ENCODE measurements around the gene ARRDC4. TPM values are rescaled to one million over a fixed set of nuclear protein-coding genes. Genes with fewer than 3 reads are reported as not detected.

The ARRDC4 gene, protein sequence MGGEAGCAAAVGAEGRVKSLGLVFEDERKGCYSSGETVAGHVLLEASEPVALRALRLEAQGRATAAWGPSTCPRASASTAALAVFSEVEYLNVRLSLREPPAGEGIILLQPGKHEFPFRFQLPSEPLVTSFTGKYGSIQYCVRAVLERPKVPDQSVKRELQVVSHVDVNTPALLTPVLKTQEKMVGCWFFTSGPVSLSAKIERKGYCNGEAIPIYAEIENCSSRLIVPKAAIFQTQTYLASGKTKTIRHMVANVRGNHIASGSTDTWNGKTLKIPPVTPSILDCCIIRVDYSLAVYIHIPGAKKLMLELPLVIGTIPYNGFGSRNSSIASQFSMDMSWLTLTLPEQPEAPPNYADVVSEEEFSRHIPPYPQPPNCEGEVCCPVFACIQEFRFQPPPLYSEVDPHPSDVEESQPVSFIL
- under 1 TPM in 1 of 2 experiments, not detected in 1; 0.09 TPM for total RNA-seq

DNA sequence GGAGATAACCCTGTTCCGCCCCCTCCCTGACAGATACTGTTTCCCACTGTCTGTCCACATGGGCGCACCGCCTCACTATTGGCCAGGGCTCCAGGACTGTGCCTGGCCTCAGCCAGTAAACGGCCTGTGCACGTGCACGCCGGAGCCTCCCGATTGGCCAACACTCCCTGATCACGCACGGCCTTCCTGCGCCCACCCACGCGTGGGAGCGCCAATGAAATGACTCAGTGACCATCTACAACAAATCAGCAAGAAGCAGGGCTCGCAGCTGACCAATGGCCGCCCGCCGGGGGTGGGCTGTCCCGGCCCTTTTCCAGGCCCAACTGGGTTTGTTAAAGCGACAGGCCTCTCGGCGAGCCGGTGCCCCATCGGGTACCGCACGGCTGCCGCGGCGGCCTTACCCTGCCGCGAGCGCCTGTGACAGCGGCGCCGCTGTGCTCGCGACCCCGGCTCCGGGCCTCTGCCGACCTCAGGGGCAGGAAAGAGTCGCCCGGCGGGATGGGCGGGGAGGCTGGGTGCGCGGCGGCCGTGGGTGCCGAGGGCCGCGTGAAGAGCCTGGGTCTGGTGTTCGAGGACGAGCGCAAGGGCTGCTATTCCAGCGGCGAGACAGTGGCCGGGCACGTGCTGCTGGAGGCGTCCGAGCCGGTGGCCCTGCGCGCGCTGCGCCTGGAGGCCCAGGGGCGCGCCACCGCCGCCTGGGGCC is at the start of gene ARRDC4:
TSS of gene ARRDC4 (plus strand) at position 340 of the 703 bp plus-strand sequence. CDS start at position 499, 159 bp downstream.
- DNase-seq (peak; percentile 89), ATAC-seq (peak; percentile 97)
- Mint-ChIP-seq H3K27ac (peak within 1 kb of the TSS; percentile 52), H3K36me3 (peaks cover 1% of the 10 kb centered on the region), H3K4me3 (peak within 1 kb of the TSS; percentile 38), H3K4me1 (peaks cover 7% of the 10 kb centered on the region), H3K27me3 (peaks cover 19% of the 10 kb centered on the region), H3K9me3 (ENCODE audit: low read depth) (peaks cover 5% of the 10 kb centered on the region)
- CTCF ChIA-PET = no interaction called here

DNA sequence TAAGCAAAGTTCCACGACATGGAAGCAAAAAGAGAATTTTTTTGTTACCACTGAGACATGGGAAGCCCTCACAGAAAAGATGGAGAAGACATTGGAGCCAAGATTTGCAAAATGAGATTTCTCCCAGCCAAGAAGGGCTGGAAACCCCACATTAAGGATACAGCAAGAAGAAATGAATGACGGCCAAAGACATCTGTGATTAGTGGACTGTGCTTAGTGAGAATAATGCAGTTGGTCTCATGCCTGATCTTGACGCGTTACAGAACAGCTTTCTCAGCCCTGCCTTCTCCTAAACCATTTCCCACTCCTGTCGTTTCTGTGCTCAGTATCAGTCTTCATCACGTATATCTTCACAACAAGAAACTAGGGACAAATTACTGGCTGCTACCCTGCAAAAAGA is 45.8 kb upstream of the ARRDC4 start:
- Mint-ChIP-seq H3K36me3 (no peaks in the 10 kb centered on the region), H3K27ac (no peak overlapping the region), H3K4me3 (no peak overlapping the region), H3K4me1 (no peaks in the 10 kb centered on the region), H3K9me3 (ENCODE audit: low read depth) (no peaks in the 10 kb centered on the region), H3K27me3 (no peaks in the 10 kb centered on the region)
- CTCF ChIA-PET = no interaction called here
- no peak for ATAC-seq
- no peak for DNase-seq

DNA sequence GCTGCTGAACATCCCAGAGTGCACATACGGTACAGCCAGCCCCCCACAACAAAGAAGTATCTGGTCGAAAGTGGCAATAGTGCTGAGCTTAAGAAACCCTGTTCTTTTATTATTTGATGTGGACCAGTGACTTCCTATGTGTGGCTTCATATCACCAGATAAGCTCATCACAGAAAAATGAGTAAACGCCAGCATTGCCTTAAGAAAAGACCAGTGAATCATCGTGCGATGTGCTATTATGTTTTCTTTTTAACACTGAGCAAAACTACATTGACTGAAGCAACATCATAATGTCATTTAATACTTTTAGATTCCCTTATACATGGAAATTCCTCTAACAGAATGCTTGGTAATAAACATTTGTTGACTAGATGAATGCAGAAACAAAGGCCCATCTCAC is 45.2 kb upstream of the ARRDC4 start:
- no peaks in the 10 kb centered on the region for H3K4me1 Mint-ChIP-seq
- no peak overlapping the region for H3K4me3 Mint-ChIP-seq
- H3K9me3 Mint-ChIP-seq (ENCODE audit: low read depth) = no peaks in the 10 kb centered on the region
- no peak for DNase-seq
- H3K27me3 Mint-ChIP-seq = no peaks in the 10 kb centered on the region
- H3K36me3 Mint-ChIP-seq = no peaks in the 10 kb centered on the region
- no peak overlapping the region for H3K27ac Mint-ChIP-seq
- CTCF ChIA-PET = no interaction called here
- ATAC-seq = no peak

DNA sequence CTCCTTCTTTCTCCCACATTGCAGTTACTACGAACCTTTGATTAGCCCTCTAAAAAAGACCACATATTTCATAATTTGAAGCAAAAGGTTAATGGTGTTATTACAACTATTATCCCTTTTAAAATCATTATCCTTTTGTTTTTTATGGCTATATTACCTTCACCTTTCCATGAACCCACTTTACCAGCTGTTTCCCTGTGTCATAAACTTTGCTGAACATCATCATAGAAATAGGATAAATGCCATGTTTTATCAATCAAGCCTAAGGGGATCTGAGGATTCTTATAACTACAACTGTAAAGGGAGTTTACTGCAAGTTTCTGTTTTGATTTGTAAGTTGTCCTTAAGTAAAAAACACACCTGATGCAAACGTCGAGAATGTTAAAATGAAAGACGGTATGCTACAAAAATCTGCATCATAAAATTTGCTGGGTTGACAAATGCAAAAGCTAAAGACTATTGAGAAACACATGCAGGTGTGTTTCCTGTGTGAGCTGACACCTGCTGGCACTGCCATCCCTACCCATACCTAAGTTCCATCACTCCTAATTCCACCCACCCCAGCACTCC is 39.1 kb upstream of the ARRDC4 start:
- no peaks in the 10 kb centered on the region for H3K4me1 Mint-ChIP-seq
- CTCF ChIA-PET = no interaction called here
- H3K27ac Mint-ChIP-seq = no peak overlapping the region
- no peak overlapping the region for H3K4me3 Mint-ChIP-seq
- DNase-seq (no peak), ATAC-seq (no peak)
- peaks cover 6% of the 10 kb centered on the region for H3K9me3 Mint-ChIP-seq (ENCODE audit: low read depth)
- no peaks in the 10 kb centered on the region for H3K27me3 Mint-ChIP-seq
- no peaks in the 10 kb centered on the region for H3K36me3 Mint-ChIP-seq

DNA sequence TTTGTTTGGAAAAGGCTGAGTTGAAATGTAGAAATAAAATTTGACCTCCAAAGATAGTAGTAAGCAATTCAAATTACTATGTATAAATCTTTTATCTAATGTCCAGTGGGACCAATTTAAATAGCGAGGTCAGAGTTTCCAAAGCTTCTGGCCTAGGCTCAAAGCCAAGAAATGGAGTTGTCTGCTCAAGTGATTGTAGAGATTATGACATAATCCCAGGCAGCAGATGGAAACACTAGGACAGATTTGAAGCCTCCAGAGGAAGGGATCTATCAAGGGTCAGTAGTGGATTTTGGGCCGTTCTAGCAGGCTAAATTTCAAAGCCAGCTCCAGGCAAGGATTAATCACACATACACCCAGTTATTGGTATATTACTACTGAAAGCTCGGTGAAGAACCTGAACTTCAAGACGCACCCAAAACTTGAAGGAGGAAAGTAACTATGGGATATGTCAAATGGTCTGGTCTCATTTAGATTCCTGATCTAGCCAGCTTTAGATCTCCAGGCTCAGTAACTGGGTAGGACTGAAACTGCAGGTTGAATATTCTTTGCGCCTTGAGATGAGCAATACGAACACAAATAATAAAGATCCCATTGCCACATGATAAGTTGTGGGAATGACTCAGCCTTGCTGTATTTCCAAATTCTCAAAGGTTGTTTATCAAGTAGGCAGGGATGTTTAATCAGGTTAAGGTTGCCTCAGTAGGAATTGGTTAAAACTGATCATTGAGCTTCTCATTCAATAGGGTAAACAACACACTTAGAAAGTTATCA is 30.9 kb upstream of the ARRDC4 start:
- Mint-ChIP-seq H3K36me3 (no peaks in the 10 kb centered on the region), H3K4me3 (no peak overlapping the region), H3K27ac (no peak overlapping the region), H3K9me3 (ENCODE audit: low read depth) (peaks cover 6% of the 10 kb centered on the region), H3K4me1 (no peaks in the 10 kb centered on the region), H3K27me3 (no peaks in the 10 kb centered on the region)
- CTCF ChIA-PET = no interaction called here
- no peak for ATAC-seq
- no peak for DNase-seq

DNA sequence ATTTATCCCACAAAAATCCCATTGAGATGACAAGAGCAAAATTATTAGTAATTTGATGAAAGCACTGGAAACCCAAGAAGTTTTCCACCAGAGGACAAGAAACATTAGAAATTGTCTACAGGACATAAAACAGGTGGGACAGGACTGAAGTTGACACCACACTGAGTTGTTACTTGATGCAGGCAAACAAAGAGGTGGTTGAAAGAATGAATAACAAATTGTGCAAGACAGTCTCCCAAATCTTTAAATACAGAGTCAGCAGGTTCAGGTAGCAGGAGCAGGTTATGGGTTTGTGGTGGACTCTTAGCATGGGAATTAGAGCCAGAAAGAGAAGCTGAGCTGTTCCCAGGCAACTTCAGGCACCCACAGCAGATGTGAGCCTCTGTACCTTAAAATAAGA is 30.3 kb upstream of the ARRDC4 start:
- no peak for ATAC-seq

DNA sequence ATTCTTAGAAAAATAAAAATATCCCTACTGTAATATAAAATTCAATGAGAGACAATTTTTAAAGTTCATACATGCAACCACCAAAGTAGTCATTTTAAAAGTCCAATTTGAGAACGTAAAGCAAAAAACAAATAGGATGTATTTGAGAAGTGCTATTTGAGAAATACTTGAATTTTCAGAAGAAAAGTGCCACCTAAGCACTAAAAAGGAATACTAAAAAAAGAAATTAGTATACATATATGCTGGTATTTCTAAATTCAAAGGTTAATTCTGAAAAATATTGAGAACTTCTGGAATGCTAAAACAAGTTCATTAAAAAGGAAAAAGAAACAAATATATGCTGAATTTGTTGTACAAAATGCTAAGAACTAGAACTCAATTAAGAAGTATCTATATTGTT is 29.2 kb upstream of the ARRDC4 start:
- H3K4me3 Mint-ChIP-seq = no peak overlapping the region
- no peaks in the 10 kb centered on the region for H3K36me3 Mint-ChIP-seq
- no peak for ATAC-seq
- no peaks in the 10 kb centered on the region for H3K27me3 Mint-ChIP-seq
- no peak overlapping the region for H3K27ac Mint-ChIP-seq
- peaks cover 6% of the 10 kb centered on the region for H3K9me3 Mint-ChIP-seq (ENCODE audit: low read depth)
- DNase-seq = no peak
- H3K4me1 Mint-ChIP-seq = no peaks in the 10 kb centered on the region
- CTCF ChIA-PET = no interaction called here

More for the DNA sequence above, 30.3 kb upstream of the ARRDC4 start:
- Mint-ChIP-seq H3K9me3 (ENCODE audit: low read depth) (peaks cover 6% of the 10 kb centered on the region), H3K36me3 (no peaks in the 10 kb centered on the region), H3K4me1 (no peaks in the 10 kb centered on the region), H3K27me3 (no peaks in the 10 kb centered on the region), H3K4me3 (no peak overlapping the region), H3K27ac (no peak overlapping the region)
- DNase-seq = no peak
- CTCF ChIA-PET = no interaction called here

DNA sequence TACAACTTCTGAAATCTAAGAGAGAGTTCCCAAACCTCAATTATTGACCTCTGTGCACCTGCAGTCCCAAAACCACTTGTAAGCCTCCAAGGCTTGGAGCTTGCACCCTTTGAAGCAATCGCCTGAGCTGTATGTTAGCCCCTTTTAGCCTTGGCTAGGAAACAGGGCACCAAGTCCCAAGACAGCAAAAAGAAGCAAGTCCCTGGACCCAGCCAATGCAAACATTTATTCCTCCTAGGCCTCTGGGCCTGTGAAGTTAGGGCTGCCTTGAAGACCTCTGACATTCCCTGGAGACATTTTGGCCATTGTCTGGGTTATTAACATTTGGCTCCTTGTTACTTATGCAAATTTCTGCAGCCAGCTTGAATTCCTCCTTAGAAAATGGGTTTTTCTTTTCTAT is 26.9 kb upstream of the ARRDC4 start:
- H3K4me1 Mint-ChIP-seq = no peaks in the 10 kb centered on the region
- H3K27me3 Mint-ChIP-seq = no peaks in the 10 kb centered on the region
- no peak overlapping the region for H3K4me3 Mint-ChIP-seq
- DNase-seq = no peak
- H3K36me3 Mint-ChIP-seq = no peaks in the 10 kb centered on the region
- H3K27ac Mint-ChIP-seq = no peak overlapping the region
- H3K9me3 Mint-ChIP-seq (ENCODE audit: low read depth) = peaks cover 6% of the 10 kb centered on the region
- CTCF ChIA-PET = no interaction called here
- no peak for ATAC-seq

DNA sequence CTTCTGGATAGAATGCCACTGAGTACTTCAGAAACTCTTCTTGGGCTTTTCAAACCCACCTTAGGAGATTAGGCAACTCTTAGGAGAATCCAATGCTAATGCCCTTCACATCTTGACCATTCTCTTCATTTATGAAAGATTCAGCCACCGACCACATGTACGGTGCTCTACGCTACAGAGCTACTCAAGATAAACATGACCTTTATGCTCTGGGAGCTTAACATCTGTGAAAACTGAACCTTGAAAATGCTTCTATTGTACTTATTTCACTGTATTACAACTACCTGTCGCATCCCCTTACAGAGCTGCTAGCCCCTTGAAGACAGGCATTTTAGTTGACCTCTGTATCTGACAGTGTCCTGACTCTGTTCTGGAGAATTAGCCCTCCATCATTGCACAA is 19.5 kb upstream of the ARRDC4 start:
- CTCF ChIA-PET = no interaction called here
- Mint-ChIP-seq H3K4me3 (no peak overlapping the region), H3K27me3 (no peaks in the 10 kb centered on the region), H3K36me3 (no peaks in the 10 kb centered on the region), H3K4me1 (no peaks in the 10 kb centered on the region), H3K27ac (no peak overlapping the region), H3K9me3 (ENCODE audit: low read depth) (peaks cover under 1% of the 10 kb centered on the region)
- no peak for DNase-seq
- no peak for ATAC-seq

DNA sequence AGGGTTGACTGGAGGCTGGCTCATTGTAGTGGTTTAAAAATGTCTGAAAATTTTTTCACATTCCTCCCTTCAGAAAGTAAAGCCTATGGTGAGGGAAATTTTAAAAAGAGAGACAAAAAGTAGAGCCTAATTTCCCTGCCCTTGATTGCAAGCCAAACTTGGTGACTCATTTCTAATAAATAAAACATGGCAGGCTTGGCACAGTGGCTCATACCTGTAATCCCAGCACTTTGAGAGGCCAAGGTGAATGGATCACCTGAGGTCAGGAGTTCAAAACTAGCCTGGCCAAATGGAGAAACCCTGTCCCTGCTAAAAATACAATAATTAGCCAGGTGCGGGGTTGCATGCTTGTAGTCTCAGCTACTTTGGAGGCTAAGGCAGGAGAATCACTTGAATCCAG is 18.9 kb upstream of the ARRDC4 start:
- H3K4me3 Mint-ChIP-seq = no peak overlapping the region
- DNase-seq = no peak
- no peaks in the 10 kb centered on the region for H3K27me3 Mint-ChIP-seq
- no peaks in the 10 kb centered on the region for H3K36me3 Mint-ChIP-seq
- CTCF ChIA-PET = no interaction called here
- ATAC-seq = no peak
- no peaks in the 10 kb centered on the region for H3K4me1 Mint-ChIP-seq
- H3K9me3 Mint-ChIP-seq (ENCODE audit: low read depth) = peaks cover 4% of the 10 kb centered on the region
- H3K27ac Mint-ChIP-seq = no peak overlapping the region

DNA sequence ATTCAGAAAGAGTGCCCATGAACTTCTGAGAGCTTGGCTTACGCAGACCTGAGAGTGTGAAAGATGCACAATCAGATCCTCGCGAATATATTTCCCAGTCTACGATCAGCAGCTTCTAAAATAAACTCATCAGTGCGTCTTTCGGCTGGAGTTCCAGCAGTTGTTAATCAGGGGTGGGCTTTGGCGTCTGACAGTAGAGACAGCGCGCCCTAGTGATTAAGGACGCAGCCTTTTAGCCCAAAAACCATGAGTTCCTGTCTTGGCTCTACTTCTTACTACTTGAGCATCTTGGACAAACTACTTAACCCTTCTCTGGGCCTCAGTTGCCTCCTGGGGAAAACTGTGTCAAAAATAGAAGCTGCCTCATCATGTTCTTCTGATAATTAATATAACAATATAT is 15.8 kb upstream of the ARRDC4 start:
- Mint-ChIP-seq H3K27me3 (no peaks in the 10 kb centered on the region), H3K4me3 (no peak overlapping the region), H3K4me1 (no peaks in the 10 kb centered on the region), H3K27ac (no peak overlapping the region), H3K9me3 (ENCODE audit: low read depth) (peaks cover 6% of the 10 kb centered on the region), H3K36me3 (no peaks in the 10 kb centered on the region)
- DNase-seq = no peak
- ATAC-seq = no peak
- CTCF ChIA-PET = no interaction called here

DNA sequence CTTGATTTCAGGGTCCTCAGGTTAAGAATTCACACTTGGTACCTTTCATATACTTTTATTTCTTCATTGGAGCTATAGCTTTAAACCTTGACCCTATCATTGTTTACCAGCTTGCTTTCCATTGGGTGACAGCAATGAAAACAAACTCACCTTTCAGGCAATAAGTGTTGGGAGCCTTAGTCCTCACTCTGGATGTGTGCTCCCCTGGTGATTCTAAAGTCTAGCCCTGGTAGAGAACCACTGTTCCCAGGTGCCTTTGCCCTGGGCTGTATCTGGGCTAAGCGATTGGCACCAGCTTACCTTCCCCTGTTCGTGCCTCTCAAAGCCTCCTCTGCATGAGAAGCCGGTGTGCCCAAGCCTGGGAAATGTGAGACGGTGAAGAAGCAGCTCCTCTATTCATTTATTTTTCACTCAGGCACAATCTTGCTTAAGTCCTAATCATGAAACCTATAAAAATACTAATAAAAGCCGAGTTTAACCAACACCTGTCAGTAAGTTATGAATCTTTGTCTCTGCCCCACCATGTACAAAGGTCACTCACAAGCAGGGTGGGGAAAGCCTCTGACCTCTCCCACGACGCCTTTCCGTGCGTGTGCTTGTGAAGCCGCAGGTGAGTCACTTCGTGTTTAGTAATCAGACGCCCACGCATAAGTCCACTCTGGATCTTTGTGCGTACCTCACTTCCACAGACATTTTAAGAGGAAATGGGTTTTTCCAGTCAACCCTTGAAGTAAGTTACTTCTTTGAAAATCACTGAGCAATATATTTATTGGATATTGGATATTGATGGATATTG is 12.8 kb upstream of the ARRDC4 start:
- Mint-ChIP-seq H3K27me3 (no peaks in the 10 kb centered on the region), H3K36me3 (no peaks in the 10 kb centered on the region)
- no peak for ATAC-seq

DNA sequence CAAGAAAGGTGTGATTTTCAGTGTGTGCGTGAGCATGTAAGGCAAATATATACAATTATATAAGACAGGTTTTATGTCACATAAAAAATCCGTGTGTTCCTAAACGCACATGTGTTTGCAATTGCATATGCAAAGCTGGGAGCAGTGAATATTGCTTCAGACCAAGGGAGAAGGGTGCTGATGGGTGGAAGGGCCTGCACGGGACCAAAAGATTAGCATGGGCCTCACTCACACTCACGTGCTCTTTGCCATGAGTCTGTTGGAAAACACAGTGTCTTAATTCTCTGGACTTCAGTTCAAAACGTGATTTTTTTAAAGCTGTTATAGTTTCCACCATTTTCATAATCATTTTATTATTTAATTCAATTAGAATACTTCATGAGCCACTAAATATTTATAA is 7.2 kb upstream of the ARRDC4 start:
- Mint-ChIP-seq H3K4me3 (no peak overlapping the region), H3K27me3 (no peaks in the 10 kb centered on the region), H3K27ac (no peak overlapping the region), H3K9me3 (ENCODE audit: low read depth) (peaks cover 5% of the 10 kb centered on the region), H3K4me1 (no peaks in the 10 kb centered on the region), H3K36me3 (no peaks in the 10 kb centered on the region)
- ATAC-seq = no peak
- DNase-seq = no peak
- CTCF ChIA-PET = no interaction called here

More for the DNA sequence above, 12.8 kb upstream of the ARRDC4 start:
- CTCF ChIA-PET = no interaction called here
- no peak for DNase-seq
- peaks cover 6% of the 10 kb centered on the region for H3K9me3 Mint-ChIP-seq (ENCODE audit: low read depth)
- H3K27ac Mint-ChIP-seq = no peak overlapping the region
- H3K4me1 Mint-ChIP-seq = no peaks in the 10 kb centered on the region
- no peak overlapping the region for H3K4me3 Mint-ChIP-seq

Measured in activated CD8-positive, alpha-beta memory T cell treated with anti-CD3 and anti-CD28 coated beads, Interleukin-2, amount 10 ng/mL, durations not matched to agents 7 days and 5 days (primary cell).